GM11168 (cell line): ENCODE data around the gene SDR9C7.
"Not testable (repeated sequence)": the region's sequence is repeated elsewhere in the genome, so short reads cannot be mapped to it uniquely, and the experiment has no call there.

Experiments
- in situ Hi-C: fragments of 300-500 bp; cut with MboI; formaldehyde crosslinking; loops from one replicate; pipeline ENCODE4 v1.12.0; 2022; ENCODE audit warnings: low sequenced_read_pairs; ENCODE audit not compliant: unreplicated experiment

SDR9C7 gene

GRCh38 chr12:56880125-56880992 is 53.8 kb downstream of the SDR9C7 start:
- in situ Hi-C loops = no loop called here

GRCh38 chr12:56879240-56880124 is 54.7 kb downstream of the SDR9C7 start:
- in situ Hi-C loops = not testable (repeated sequence)

GRCh38 chr12:56878010-56878339 is 56.2 kb downstream of the SDR9C7 start:
- in situ Hi-C loops = no loop called here

GRCh38 chr12:56877195-56878009 is 56.8 kb downstream of the SDR9C7 start:
- in situ Hi-C loops = no loop called here

GRCh38 chr12:56874821-56875220 is 59.4 kb downstream of the SDR9C7 start:
- in situ Hi-C loops = no loop called here

GRCh38 chr12:56873382-56873781 is 60.8 kb downstream of the SDR9C7 start:
- in situ Hi-C loops = no loop called here
